Prostate gland (tissue), 2 donors: ENCODE measurements around the gene KIZ.

Experiments
- CTCF ChIP-seq, 4 experiments: fragments of 200-600 bp in 2 of 4; fragments of 450-650 bp in 2 of 4; sonication (generic) in 2 of 4; IDR thresholded peaks; 1 replicate in 3 of 4; 2 replicates in 1 of 4; pipeline ENCODE4 v1.5.1; 2016 to 2019; ENCODE audit warnings: antibody characterized with exemption in 4 of 4, mild to moderate bottlenecking in 2 of 4, moderate library complexity in 2 of 4
- POLR2A ChIP-seq: fragments of 450-650 bp; IDR thresholded peaks from one replicate; pipeline ENCODE4 v1.6.1; 2016; ENCODE audit warnings: antibody characterized with exemption, mild to moderate bottlenecking
- POLR2AphosphoS5 ChIP-seq: sonication (generic); formaldehyde crosslinking; IDR thresholded peaks from one replicate; pipeline ENCODE4 v1.6.1; 2017; ENCODE audit warnings: antibody characterized with exemption

GRCh38 chr20:21279706-21280521, 154.0 kb downstream of the KIZ start:
- TF ChIP-seq CTCF (IDR thresholded peaks at IDR 0.05) (no peak), POLR2A (no peak), POLR2AphosphoS5 (no peak)
